Adrenal gland (tissue), 5 donors: Measurements from ENCODE around the gene CLEC19A.

Experiments
- POLR2A ChIP-seq, 2 donors: fragments of 450-650 bp; IDR thresholded peaks; one replicate each; pipeline ENCODE4 v1.6.1; 2017; ENCODE audit warnings: antibody characterized with exemption in 2 of 2, mild to moderate bottlenecking in 2 of 2, moderate library complexity in 1 of 2
- TF ChIP-seq, protein P1 (sequence below), 6 experiments: fragments of 450-650 bp in 4 of 6; fragments of 200-600 bp in 2 of 6; sonication (generic) in 1 of 6; IDR thresholded peaks; 1 replicate in 5 of 6; 2 replicates in 1 of 6; pipeline versions ENCODE4 v1.5.1 to v1.8.0; 2016 to 2021; ENCODE audit warnings: antibody characterized with exemption in 6 of 6, mild to moderate bottlenecking in 2 of 6, moderate library complexity in 1 of 6
- donor health status: DM: no; HTN: no; CAD: no.

DNA sequence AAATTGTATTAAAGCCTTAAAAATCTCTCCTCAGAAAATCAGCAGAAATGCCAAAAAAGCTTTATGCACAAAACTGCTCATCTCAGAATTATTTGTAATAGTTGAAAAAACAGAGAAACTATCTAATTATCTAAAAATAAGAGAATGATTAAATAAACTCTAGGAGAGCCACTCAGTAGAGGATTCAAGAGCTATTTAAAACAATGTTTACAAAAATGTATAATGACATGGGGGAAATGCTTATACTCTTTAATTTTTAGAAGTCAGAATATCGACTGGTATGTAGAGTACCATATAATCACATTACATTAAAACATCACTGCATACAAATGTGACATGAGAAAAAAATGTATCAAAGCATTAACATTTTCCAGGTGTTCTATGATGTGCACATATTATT lies 11.9 kb downstream of the CLEC19A start:
- TF ChIP-seq POLR2A (IDR thresholded peaks at IDR 0.05), result no peak
- TF ChIP-seq, protein P1, sequence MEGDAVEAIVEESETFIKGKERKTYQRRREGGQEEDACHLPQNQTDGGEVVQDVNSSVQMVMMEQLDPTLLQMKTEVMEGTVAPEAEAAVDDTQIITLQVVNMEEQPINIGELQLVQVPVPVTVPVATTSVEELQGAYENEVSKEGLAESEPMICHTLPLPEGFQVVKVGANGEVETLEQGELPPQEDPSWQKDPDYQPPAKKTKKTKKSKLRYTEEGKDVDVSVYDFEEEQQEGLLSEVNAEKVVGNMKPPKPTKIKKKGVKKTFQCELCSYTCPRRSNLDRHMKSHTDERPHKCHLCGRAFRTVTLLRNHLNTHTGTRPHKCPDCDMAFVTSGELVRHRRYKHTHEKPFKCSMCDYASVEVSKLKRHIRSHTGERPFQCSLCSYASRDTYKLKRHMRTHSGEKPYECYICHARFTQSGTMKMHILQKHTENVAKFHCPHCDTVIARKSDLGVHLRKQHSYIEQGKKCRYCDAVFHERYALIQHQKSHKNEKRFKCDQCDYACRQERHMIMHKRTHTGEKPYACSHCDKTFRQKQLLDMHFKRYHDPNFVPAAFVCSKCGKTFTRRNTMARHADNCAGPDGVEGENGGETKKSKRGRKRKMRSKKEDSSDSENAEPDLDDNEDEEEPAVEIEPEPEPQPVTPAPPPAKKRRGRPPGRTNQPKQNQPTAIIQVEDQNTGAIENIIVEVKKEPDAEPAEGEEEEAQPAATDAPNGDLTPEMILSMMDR (IDR thresholded peaks at IDR 0.05), result no peak
